Fibroblast of mammary gland (primary cell): ENCODE measurements around the gene KCP.

Experiments used
- DNase-seq: peaks from one replicate; pipeline ENCODE4 v3.0.0-alpha.2; 2010; ENCODE audit warnings: low read depth
- H3K4me3 ChIP-seq: 2 replicates; pipeline ENCODE4 v1.5.1; 2011; ENCODE audit warnings: low read depth, mild to moderate bottlenecking, low read length, moderate library complexity; ENCODE audit not compliant: control insufficient read depth
- CTCF ChIP-seq: conservative IDR thresholded peaks from 2 replicates; pipeline ENCODE4 v1.5.1; 2011; ENCODE audit warnings: low read depth, low read length, inconsistent platforms; ENCODE audit not compliant: control insufficient read depth, insufficient read depth

The KCP gene

GRCh38 chr7:128855559-128855958 is 55.0 kb downstream of the KCP start:
- TF ChIP-seq CTCF: no peak
- no peak for DNase-seq
- H3K4me3 ChIP-seq: no peak overlapping the region

- DNase-seq: no peak
- no peak overlapping the region for H3K4me3 ChIP-seq
- TF ChIP-seq CTCF: no peak
Measured at GRCh38 chr7:128854396-128854795, 56.1 kb downstream of the KCP start.

- TF ChIP-seq CTCF: no peak
- no peak for DNase-seq
- H3K4me3 ChIP-seq: no peak overlapping the region
Measured at GRCh38 chr7:128853799-128854198, 56.7 kb downstream of the KCP start.

GRCh38 chr7:128852537-128853254 is 57.8 kb downstream of the KCP start:
- TF ChIP-seq CTCF: no peak
- no peak for DNase-seq

GRCh38 chr7:128849804-128850490 is 60.6 kb downstream of the KCP start:
- DNase-seq: no peak
- no peak overlapping the region for H3K4me3 ChIP-seq

More at GRCh38 chr7:128852537-128853254, 57.8 kb downstream of the KCP start:
- no peak overlapping the region for H3K4me3 ChIP-seq

GRCh38 chr7:128849156-128849515 is 61.4 kb downstream of the KCP start:
- no peak overlapping the region for H3K4me3 ChIP-seq
- TF ChIP-seq CTCF: no peak
- DNase-seq: no peak

More at GRCh38 chr7:128849804-128850490, 60.6 kb downstream of the KCP start:
- TF ChIP-seq CTCF: no peak
